Loucy (cell line): ENCODE results near the gene CD83.

Experiments used
- CTCF ChIP-seq: fragments of 200-600 bp; sonication (generic); conservative IDR thresholded peaks from 2 replicates; pipeline ENCODE4 v1.5.1; 2014; ENCODE audit warnings: mild to moderate bottlenecking, antibody characterized with exemption, low read length
- EZH2phosphoT487 ChIP-seq: fragments of 200-600 bp; IDR thresholded peaks from 2 replicates; pipeline ENCODE4 v1.6.1; 2018; ENCODE audit warnings: antibody characterized with exemption, mild to moderate bottlenecking, moderate library complexity, borderline replicate concordance

GRCh38 chr6:14180609-14181008 is 63.0 kb downstream of the CD83 start:
- no peak for TF ChIP-seq CTCF
- no peak for TF ChIP-seq EZH2phosphoT487
